Pancreas (tissue), 10 donors: ENCODE measurements around the gene BANF2. TPM values are rescaled to one million over a fixed set of nuclear protein-coding genes. Genes with fewer than 3 reads are reported as not detected.
A peak's percentile ranks its signal among the peaks of the same experiment; 100 is the strongest.

Experiments
- ATAC-seq, 4 donors: fragments of 200-7000 bp; cut with Tn5 transposase; one replicate each; pipeline versions ENCODE4 v1.8.0 to v1.9.1; 2020; ENCODE audit warnings: mild to moderate bottlenecking in 4 of 4, moderate library complexity in 4 of 4
- DNase-seq, 6 donors: peaks; one replicate each; pipeline ENCODE4 v3.0.0-alpha.2; 2020
- FAIRE-seq: peaks from 2 replicates; lab custom pipeline; 2012; peaks lifted over from hg19 to GRCh38; lab: Jason Lieb, UNC
- H3K27ac ChIP-seq, 4 donors: fragments of 200-600 bp; sonication (generic); 1 replicate in 3 of 4; 2 replicates in 1 of 4; pipeline versions ENCODE4 v1.5.0 to v1.8.0; 2020
- H3K27me3 ChIP-seq, 4 donors: fragments of 200-600 bp; one replicate each; pipeline ENCODE4 v1.8.0; 2021
- H3K36me3 ChIP-seq, 3 donors: fragments of 200-600 bp; sonication (generic) in 1 of 3; one replicate each; pipeline versions ENCODE4 v1.5.0 to v1.8.0; 2020 to 2021
- H3K4me1 ChIP-seq, 3 donors: fragments of 200-600 bp; one replicate each; pipeline ENCODE4 v1.8.0; 2021
- H3K4me3 ChIP-seq, 4 donors: fragments of 200-600 bp; sonication (generic) in 2 of 4; one replicate each; pipeline versions ENCODE4 v1.5.0 to v1.8.0; 2020 to 2021
- H3K9me3 ChIP-seq, 4 donors: fragments of 200-600 bp; one replicate each; pipeline ENCODE4 v1.8.0; 2021
- CTCF ChIP-seq, 4 donors: fragments of 200-600 bp; sonication (generic) in 3 of 4; IDR thresholded peaks; one replicate each; pipeline versions ENCODE4 v1.5.0 to v1.8.0; 2021; ENCODE audit warnings: antibody characterized with exemption in 4 of 4
- WGBS, 2 donors: extraction: QIAGEN DNeasy Blood & Tissue Kit; methylation state at CpG; one replicate each; pipeline ENCODE4 v1.1.7; 2013; 5-methylcytosine and 5-hydroxymethylcytosine counted together
- intact Hi-C, 3 donors: fragments of 100-400 bp; cut with DNase I; formaldehyde crosslinking; loops; one replicate each; pipeline versions ENCODE4 v1.11.1 to v1.14.2; 2022
- polyA plus RNA-seq, 2 donors: library from polyadenylated mRNA; stranded (reverse); fragments of 200-250 nt; gene quantifications; one replicate each; pipeline ENCODE4 v1.2.3, GENCODE V29; 2013
- total RNA-seq, 6 donors: library from RNA; stranded (reverse); fragmentation: NEBNext Ultra II Directional in 4 of 6; extraction: Animal tissue kit (Norgen Biotek cat#: 25700) in 4 of 6; gene quantifications; one replicate each; pipeline versions ENCODE4 v1.2.1 to v1.2.4, GENCODE V29; 2021 to 2023
- donor health status: healthy with polysubstance abuse.
- donor health status: DM: no; HTN: no; CAD: no; lungs with moderate emphysema.
- donor health status: DM: no; HTN: no; CAD: no.
- donor health status: control.
- donor health status: control.
- donor health status: Bipolar disorder and iron deficiency.
- donor health status: DM: yes; HTN: yes; CAD: no.
- donor health status: DM: no; HTN: no; CAD: no.
- donor health status: DM: no; HTN: no; CAD: no.
- donor health status: DM: yes; HTN: yes; CAD: no.

BANF2 gene
- total and polyA plus RNA-seq, 8 donors, result 0.59 to 6.4 (median 1.5) TPM

- intact Hi-C loops, result no loop called here
- TF ChIP-seq CTCF (IDR thresholded peaks at IDR 0.05), result no peak
- DNase-seq (no peak), ATAC-seq (no peak), FAIRE-seq (no peak)
- Histone ChIP-seq H3K9me3 (no peaks in the 10 kb centered on the region), H3K4me1 (peaks cover 17 to 34% (median 23%) of the 10 kb centered on the region in 3 donors), H3K27ac (peak overlapping the region in 1 of 4 donors; percentile 2), H3K4me3 (no peak overlapping the region), H3K27me3 (no peaks in the 10 kb centered on the region), H3K36me3 (no peaks in the 10 kb centered on the region)
- 95 to 98% methylated on average over 4 of the region's 4 CpGs for WGBS, 2 donors
These were observed 36.3 kb downstream of the BANF2 start for GRCh38 chr20:17735959-17736621.

- intact Hi-C loops, result no loop called here
- ATAC-seq, result no peak
- no peak for FAIRE-seq
- DNase-seq, result no peak
- H3K4me3 ChIP-seq, result no peak overlapping the region
- no peak for TF ChIP-seq CTCF (IDR thresholded peaks at IDR 0.05)
- peaks cover 17 to 25% (median 21%) of the 10 kb centered on the region in 3 donors for H3K4me1 ChIP-seq
- H3K27me3 ChIP-seq, result no peaks in the 10 kb centered on the region
- H3K36me3 ChIP-seq, result no peaks in the 10 kb centered on the region
- H3K9me3 ChIP-seq, result no peaks in the 10 kb centered on the region
- 62 to 63% methylated on average over 3 of the region's 3 CpGs for WGBS, 2 donors
- no peak overlapping the region for H3K27ac ChIP-seq
These were observed 38.4 kb downstream of the BANF2 start for GRCh38 chr20:17738154-17738553.

- no peak for DNase-seq
- Histone ChIP-seq H3K27ac (no peak overlapping the region), H3K36me3 (no peaks in the 10 kb centered on the region), H3K4me3 (no peak overlapping the region), H3K9me3 (no peaks in the 10 kb centered on the region), H3K27me3 (no peaks in the 10 kb centered on the region), H3K4me1 (no peaks in the 10 kb centered on the region)
- peak in 1 of 4 donors; percentile 25 for ATAC-seq
- no peak for FAIRE-seq
- WGBS, 2 donors, result 93 to 94% methylated on average over 4 to 5 of the region's 5 CpGs
- intact Hi-C loops, result no loop called here
- no peak for TF ChIP-seq CTCF (IDR thresholded peaks at IDR 0.05)
These were observed 41.5 kb downstream of the BANF2 start for GRCh38 chr20:17741220-17741619.

GRCh38 chr20:17742731-17743130, 43.0 kb downstream of the BANF2 start:
- no peak for ATAC-seq
- TF ChIP-seq CTCF (IDR thresholded peaks at IDR 0.05), result no peak
- FAIRE-seq, result no peak
- Histone ChIP-seq H3K4me1 (no peaks in the 10 kb centered on the region), H3K27ac (no peak overlapping the region), H3K27me3 (no peaks in the 10 kb centered on the region), H3K4me3 (no peak overlapping the region), H3K36me3 (no peaks in the 10 kb centered on the region), H3K9me3 (no peaks in the 10 kb centered on the region)
- intact Hi-C loops, result no loop called here
- DNase-seq, result no peak
- WGBS, 2 donors, result 55 to 69% methylated on average over 4 of the region's 4 CpGs

GRCh38 chr20:17743677-17744076, 43.9 kb downstream of the BANF2 start:
- Histone ChIP-seq H3K27me3 (no peaks in the 10 kb centered on the region), H3K4me1 (no peaks in the 10 kb centered on the region), H3K36me3 (no peaks in the 10 kb centered on the region), H3K9me3 (no peaks in the 10 kb centered on the region), H3K27ac (no peak overlapping the region), H3K4me3 (no peak overlapping the region)
- ATAC-seq (no peak), DNase-seq (no peak), FAIRE-seq (no peak)
- WGBS, 2 donors, result 91 to 97% methylated on average over 6 of the region's 6 CpGs
- TF ChIP-seq CTCF (IDR thresholded peaks at IDR 0.05), result no peak
- intact Hi-C loops, result no loop called here
